GM19324 (cell line): ENCODE measurements around the gene CACNA2D1.

Experiments
- ATAC-seq: cut with Tn5 transposase; IDR thresholded peaks from one replicate; pipeline ENCODE4 v1.9.1; 2021; ENCODE audit warnings: mild to moderate bottlenecking, moderate library complexity; ENCODE audit not compliant: unreplicated experiment, low FRiP score

The CACNA2D1 gene

DNA sequence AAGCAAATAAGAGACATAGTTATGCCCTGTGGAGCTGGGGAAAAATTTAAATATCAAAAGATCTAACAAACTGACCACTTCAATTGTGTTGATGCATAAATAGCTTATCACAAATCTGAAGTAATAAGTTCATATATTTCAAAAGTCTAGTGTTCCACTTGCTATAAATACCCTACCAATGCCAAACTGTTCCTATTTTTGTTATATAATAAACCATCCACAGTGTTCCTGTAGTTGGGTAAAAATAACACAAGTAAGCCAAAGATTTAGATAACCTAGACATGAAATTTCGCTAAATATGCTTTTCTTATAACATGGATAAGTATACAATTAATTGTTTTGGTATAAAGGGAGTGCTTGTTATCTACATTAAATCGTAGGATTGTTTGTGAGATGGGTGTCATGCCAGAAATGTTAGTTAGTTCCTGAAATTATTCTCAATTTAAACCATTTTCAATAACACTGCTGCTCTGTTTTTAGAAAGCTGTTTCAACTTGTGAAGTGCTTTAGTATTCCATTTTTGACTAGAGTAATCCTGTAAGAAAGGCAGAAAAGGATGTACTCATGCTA lies 85.5 kb downstream of the CACNA2D1 start:
- ATAC-seq, result no peak

- ATAC-seq, result no peak
Measured at GRCh38 chr7:82348251-82348650, 95.3 kb downstream of the CACNA2D1 start.

GRCh38 chr7:82347808-82348207 lies 95.8 kb downstream of the CACNA2D1 start:
- no peak for ATAC-seq

GRCh38 chr7:82345886-82346285 lies 97.7 kb downstream of the CACNA2D1 start:
- ATAC-seq, result no peak

DNA sequence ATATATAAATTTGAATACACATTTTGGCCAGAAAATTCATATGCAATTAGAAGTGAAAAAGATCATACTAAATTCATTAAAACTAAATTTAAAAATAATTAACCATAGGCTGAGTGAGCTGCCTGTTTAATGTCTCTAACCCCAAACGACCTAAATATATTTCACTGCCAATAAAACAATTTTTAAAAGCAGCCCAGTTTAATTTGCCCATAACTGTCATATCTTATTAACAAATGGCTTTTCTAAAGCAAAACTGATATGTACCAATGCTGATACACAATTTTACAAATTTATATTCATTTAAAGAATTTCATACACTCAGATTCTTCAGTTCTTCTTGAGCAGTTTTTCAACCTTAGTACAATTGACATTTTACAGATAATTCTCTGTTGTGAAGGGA lies 99.9 kb downstream of the CACNA2D1 start:
- ATAC-seq, result no peak

GRCh38 chr7:82339958-82340357 lies 103.6 kb downstream of the CACNA2D1 start:
- ATAC-seq, result no peak

- ATAC-seq, result no peak
Measured at GRCh38 chr7:82335927-82336326, 107.7 kb downstream of the CACNA2D1 start.

- no peak for ATAC-seq
Measured at GRCh38 chr7:82335001-82335400, 108.6 kb downstream of the CACNA2D1 start.

GRCh38 chr7:82331234-82331633 lies 112.3 kb downstream of the CACNA2D1 start:
- ATAC-seq, result no peak

DNA sequence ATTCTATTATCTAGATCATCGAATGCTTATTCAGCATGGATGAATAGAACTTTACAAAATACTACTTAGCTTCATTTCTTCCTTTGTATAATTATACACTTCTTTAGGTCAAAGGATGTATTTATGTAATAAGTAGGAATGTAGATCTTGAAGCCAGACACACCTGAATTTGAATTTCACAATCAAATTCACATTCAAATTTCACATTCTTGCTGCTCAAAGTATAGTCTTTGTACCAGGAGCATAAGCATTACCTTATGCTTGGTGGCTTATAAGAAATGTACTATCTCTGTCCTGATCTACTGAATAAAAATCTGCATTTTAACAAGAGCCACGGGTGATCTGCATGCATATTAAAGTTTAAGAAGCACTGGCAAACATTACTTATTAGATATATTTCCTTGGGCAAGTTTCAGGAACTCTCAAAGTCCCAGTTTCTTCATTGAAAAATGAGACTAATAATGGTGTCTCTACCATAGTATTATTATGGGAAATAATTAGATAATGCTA lies 112.8 kb downstream of the CACNA2D1 start:
- no peak for ATAC-seq

DNA sequence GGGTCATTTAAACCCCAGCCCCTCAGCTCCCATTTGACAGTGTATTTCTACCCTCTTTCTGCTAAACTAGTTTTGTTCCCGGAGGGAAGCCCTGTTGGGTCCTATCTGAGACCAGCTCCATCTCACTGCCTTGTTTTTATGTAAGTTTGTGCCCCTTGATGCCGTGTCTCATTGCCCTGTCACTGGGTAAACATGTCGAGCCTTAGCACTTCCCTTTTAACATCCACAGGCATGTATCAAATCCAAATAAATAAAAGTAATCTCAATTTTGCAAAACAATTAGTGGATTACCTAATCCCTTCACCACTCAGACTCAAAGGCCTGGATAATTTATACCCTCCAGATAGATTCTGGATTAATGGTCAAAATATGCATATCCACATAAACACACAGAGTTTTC lies 115.7 kb downstream of the CACNA2D1 start:
- ATAC-seq, result no peak

- no peak for ATAC-seq
Measured at GRCh38 chr7:82325416-82325815, 118.2 kb downstream of the CACNA2D1 start.

- ATAC-seq, result no peak
Measured at GRCh38 chr7:82323806-82324205, 119.8 kb downstream of the CACNA2D1 start.

GRCh38 chr7:82319674-82320118 lies 123.9 kb downstream of the CACNA2D1 start:
- no peak for ATAC-seq

- no peak for ATAC-seq
Measured at GRCh38 chr7:82318786-82319185, 124.8 kb downstream of the CACNA2D1 start.

DNA sequence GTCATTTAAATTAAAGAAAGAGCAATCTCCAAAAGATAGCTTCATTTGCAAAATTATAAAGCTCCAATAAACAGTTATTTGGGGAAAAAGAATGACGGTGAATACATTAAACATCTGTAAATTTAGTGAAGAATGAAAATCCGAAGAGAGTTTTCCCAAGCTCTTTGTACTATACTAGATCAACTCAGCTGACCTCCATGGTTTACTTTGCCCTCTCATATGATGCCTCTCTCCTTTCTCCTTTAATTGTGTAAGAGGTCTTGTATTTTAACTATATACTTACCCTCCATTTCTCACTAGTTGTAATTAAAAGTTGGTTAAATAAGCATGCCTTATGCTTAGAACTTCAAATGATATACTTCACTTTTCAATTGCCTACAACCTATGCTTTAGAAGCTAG lies 125.8 kb downstream of the CACNA2D1 start:
- no peak for ATAC-seq

DNA sequence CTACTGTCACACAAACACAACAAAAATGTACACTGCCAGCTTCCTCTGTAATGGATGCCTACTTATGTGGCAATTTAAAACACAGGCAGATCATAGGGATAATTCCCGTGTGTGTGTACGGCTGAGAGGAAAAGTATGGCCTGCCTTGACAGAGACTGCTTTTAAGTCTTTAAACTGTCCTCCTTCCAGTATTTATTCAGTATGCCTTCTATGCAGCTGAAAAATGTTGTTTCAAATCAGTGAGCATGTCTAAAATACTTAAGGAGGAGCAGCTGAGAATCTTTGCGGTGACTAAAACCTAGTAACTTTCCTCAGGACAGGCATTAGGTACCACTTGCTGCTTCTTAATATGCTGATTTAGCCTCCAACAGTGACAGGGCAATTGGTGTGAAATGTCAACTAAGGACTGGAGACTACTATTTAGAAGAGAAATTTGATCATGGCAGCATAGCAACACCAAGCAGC lies 126.3 kb downstream of the CACNA2D1 start:
- no peak for ATAC-seq

DNA sequence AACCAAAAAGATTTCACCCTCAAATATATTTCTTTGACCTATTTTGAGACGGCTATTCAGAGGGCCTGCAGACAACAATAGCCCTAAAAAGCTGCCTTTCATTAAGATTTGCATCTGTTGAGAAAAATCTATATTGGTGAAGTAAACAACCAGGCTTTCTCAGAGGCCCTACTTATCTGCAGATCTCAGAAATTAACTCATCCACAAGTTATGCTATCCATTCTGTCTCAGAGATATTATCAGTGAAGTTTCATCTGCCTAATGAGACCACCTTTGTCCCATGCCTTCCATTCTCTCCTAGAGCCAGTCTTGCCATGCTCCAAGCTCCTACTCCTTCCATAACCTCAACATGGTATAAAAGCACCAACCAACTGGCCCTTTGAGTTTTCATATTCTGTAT lies 130.3 kb downstream of the CACNA2D1 start:
- ATAC-seq, result no peak

GRCh38 chr7:82312646-82313045 lies 130.9 kb downstream of the CACNA2D1 start:
- ATAC-seq, result no peak

GRCh38 chr7:82305347-82306005 lies 138.1 kb downstream of the CACNA2D1 start:
- no peak for ATAC-seq

DNA sequence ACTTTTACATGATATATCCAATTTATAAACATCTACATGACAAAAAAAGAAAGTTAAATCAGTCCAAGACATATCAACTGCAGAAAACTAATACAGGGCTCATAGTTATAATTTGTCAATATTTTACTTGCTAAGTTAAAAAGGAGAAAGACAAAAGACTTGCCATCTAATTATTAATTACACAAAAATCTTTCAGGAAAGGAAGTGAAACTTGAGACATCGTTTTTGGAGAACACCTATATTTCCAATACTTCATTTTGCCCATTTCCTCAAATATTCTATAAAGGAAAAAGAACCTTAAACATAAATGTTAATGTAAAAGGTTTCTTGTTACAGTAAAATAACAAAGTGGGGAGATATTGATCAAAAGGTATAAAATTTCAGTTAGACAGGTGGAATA lies 148.7 kb downstream of the CACNA2D1 start:
- no peak for ATAC-seq

GRCh38 chr7:82294382-82294784 lies 149.2 kb downstream of the CACNA2D1 start:
- no peak for ATAC-seq
